Kasumi-1 (cell line): Measurements from ENCODE around the gene LTC4S.
A peak's percentile ranks its signal among the peaks of the same experiment; 100 is the strongest.

Experiments
- DNase-seq, 2 experiments: peaks; one replicate each; lab custom pipeline; 2025; lab: John Stamatoyannopoulos, UW

LTC4S gene

GRCh38 chr5:179795863-179796833 is 2.4 kb downstream of the LTC4S start:
- peak; percentile 44 to 47 for DNase-seq

GRCh38 chr5:179796877-179797608 is 3.3 kb downstream of the LTC4S start:
- DNase-seq = no peak

GRCh38 chr5:179797741-179798140 is 4.0 kb downstream of the LTC4S start:
- DNase-seq = no peak

GRCh38 chr5:179798144-179798770 is 4.5 kb downstream of the LTC4S start:
- no peak for DNase-seq

- DNase-seq = no peak
Measured at GRCh38 chr5:179798771-179799643, 5.2 kb downstream of the LTC4S start.

GRCh38 chr5:179799644-179799973 is 5.8 kb downstream of the LTC4S start:
- DNase-seq = no peak

- no peak for DNase-seq
Measured at GRCh38 chr5:179800071-179800695, 6.4 kb downstream of the LTC4S start.

GRCh38 chr5:179800696-179801201 is 7.0 kb downstream of the LTC4S start:
- DNase-seq = no peak

- peak; percentile 43 to 49 for DNase-seq
Measured at GRCh38 chr5:179801304-179802206, 7.8 kb downstream of the LTC4S start.

GRCh38 chr5:179802207-179802883 is 8.6 kb downstream of the LTC4S start:
- DNase-seq = no peak

GRCh38 chr5:179802950-179803562 is 9.3 kb downstream of the LTC4S start:
- DNase-seq = no peak

- DNase-seq = peak; percentile 75 to 81
Measured at GRCh38 chr5:179803651-179804554, 10.1 kb downstream of the LTC4S start.

GRCh38 chr5:179804555-179804947 is 10.8 kb downstream of the LTC4S start:
- DNase-seq = no peak

GRCh38 chr5:179805070-179805528 is 11.3 kb downstream of the LTC4S start:
- DNase-seq = no peak

- DNase-seq = no peak
Measured at GRCh38 chr5:179805529-179806249, 11.9 kb downstream of the LTC4S start.

- DNase-seq = peak; percentile 53 to 64
Measured at GRCh38 chr5:179806250-179807048, 12.7 kb downstream of the LTC4S start, which contains the start of gene MGAT4B. Gene MGAT4B, minus strand, starts transcription at chr5:179806866. Its CDS starts 283 bp downstream, at chr5:179806583.
